ENCODE results near the gene ZNF652.

- TF ChIP-seq CTCF (conservative IDR thresholded peaks at IDR 0.05; ENCODE audit: low read depth, low read length) (no peak), EZH2 (IDR thresholded peaks at IDR 0.05; ENCODE audit: borderline replicate concordance, low read depth, low read length, poor library complexity, severe bottlenecking) (no peak)
Observed at GRCh38 chr17:49406421-49407061, 44.5 kb upstream of the ZNF652 start.
